Tibial nerve (tissue), 4 donors: Measurements from ENCODE around the gene KRT32.

Experiments
- EP300 ChIP-seq, 2 donors: sonication (generic); formaldehyde crosslinking; IDR thresholded peaks; one replicate each; pipeline ENCODE4 v1.6.1; 2017; ENCODE audit warnings: antibody characterized with exemption in 2 of 2, mild to moderate bottlenecking in 1 of 2
- POLR2A ChIP-seq, 2 donors: fragments of 450-650 bp; IDR thresholded peaks; one replicate each; pipeline ENCODE4 v1.6.1; 2017; ENCODE audit warnings: antibody characterized with exemption in 2 of 2, mild to moderate bottlenecking in 2 of 2, moderate library complexity in 2 of 2
- TF ChIP-seq, protein P1 (sequence below), 5 experiments: fragments of 200-600 bp in 3 of 5; fragments of 450-650 bp in 2 of 5; sonication (generic) in 3 of 5; IDR thresholded peaks; one replicate each; pipeline ENCODE4 v1.5.1; 2016 to 2019; ENCODE audit warnings: antibody characterized with exemption in 5 of 5, mild to moderate bottlenecking in 3 of 5, moderate library complexity in 2 of 5

DNA sequence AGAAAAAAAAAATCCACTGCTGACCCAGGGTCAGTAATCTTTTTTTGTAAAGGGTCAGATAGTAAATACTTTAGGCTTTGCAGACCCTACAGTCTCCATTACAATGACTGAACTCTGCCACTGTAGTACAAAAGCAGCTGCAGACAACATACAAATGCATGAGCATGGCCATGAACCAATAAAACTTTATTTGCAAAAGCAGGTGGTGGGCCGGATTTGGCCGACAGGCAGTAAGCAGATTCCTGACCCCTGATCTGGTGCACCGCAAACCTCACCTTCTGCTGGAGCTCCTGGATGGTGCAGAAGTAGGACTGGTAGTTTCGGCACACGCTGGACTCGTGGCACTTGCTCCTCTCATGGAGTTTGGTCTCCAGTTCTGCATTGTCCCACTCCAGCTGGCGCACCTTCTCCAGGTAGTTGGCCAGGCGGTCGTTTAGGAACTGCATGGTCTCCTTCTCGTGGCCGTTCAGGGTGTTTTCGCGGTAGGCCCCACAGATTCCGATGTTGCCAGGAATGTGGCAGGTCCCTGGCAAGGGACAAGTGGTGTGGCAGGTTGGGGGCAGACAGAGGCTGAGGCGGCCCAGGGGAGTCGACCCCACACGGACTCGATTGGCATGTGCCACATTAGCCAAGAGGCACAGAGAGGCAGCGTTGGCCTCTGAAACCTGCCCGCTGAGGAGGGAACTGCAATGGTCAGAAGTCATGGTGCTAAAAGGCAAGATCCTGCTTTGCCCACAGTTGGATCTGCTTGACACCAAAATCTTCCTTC lies 55.9 kb downstream of the KRT32 start:
- no peak for TF ChIP-seq EP300 (IDR thresholded peaks at IDR 0.05)
- TF ChIP-seq, protein P1, sequence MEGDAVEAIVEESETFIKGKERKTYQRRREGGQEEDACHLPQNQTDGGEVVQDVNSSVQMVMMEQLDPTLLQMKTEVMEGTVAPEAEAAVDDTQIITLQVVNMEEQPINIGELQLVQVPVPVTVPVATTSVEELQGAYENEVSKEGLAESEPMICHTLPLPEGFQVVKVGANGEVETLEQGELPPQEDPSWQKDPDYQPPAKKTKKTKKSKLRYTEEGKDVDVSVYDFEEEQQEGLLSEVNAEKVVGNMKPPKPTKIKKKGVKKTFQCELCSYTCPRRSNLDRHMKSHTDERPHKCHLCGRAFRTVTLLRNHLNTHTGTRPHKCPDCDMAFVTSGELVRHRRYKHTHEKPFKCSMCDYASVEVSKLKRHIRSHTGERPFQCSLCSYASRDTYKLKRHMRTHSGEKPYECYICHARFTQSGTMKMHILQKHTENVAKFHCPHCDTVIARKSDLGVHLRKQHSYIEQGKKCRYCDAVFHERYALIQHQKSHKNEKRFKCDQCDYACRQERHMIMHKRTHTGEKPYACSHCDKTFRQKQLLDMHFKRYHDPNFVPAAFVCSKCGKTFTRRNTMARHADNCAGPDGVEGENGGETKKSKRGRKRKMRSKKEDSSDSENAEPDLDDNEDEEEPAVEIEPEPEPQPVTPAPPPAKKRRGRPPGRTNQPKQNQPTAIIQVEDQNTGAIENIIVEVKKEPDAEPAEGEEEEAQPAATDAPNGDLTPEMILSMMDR (IDR thresholded peaks at IDR 0.05): no peak
- TF ChIP-seq POLR2A (IDR thresholded peaks at IDR 0.05): no peak
